GM12865 (cell line): Measurements from ENCODE around the gene KLHL3.

ENCODE experiments used
- DNase-seq: peaks from one replicate; pipeline ENCODE4 v3.0.0; 2010; ENCODE audit warnings: low read depth
- H3K4me3 ChIP-seq: 2 replicates; pipeline ENCODE4 v1.5.1; 2011; ENCODE audit warnings: mild to moderate bottlenecking, low read depth, low read length, control low read depth
- CTCF ChIP-seq: IDR thresholded peaks from 2 replicates; pipeline ENCODE4 v1.5.1; 2011; ENCODE audit warnings: low read length, control low read depth, low read depth, inconsistent platforms; ENCODE audit not compliant: insufficient read depth; ENCODE audit errors: missing control alignments

KLHL3 gene

GRCh38 chr5:137699336-137700281, 36.3 kb downstream of the KLHL3 start:
- no peak overlapping the region for H3K4me3 ChIP-seq
- no peak for TF ChIP-seq CTCF
- no peak for DNase-seq

GRCh38 chr5:137696481-137696880, 39.4 kb downstream of the KLHL3 start:
- DNase-seq = no peak
- no peak overlapping the region for H3K4me3 ChIP-seq
- no peak for TF ChIP-seq CTCF

GRCh38 chr5:137695651-137696428, 40.0 kb downstream of the KLHL3 start:
- no peak for DNase-seq
- TF ChIP-seq CTCF = no peak
- no peak overlapping the region for H3K4me3 ChIP-seq

GRCh38 chr5:137693951-137694721, 41.8 kb downstream of the KLHL3 start:
- H3K4me3 ChIP-seq = no peak overlapping the region
- DNase-seq = no peak
- no peak for TF ChIP-seq CTCF

- DNase-seq = no peak
- no peak overlapping the region for H3K4me3 ChIP-seq
- TF ChIP-seq CTCF = no peak
Measured at GRCh38 chr5:137693307-137693950, 42.5 kb downstream of the KLHL3 start.

GRCh38 chr5:137689306-137689705, 46.6 kb downstream of the KLHL3 start:
- no peak for DNase-seq
- no peak overlapping the region for H3K4me3 ChIP-seq
- no peak for TF ChIP-seq CTCF
